Stimulated activated CD4-positive, alpha-beta T cell treated with anti-CD3 and anti-CD28 coated beads, Interleukin-2, amount 100 ng/mL, for 48 hours (primary cell): Measurements from ENCODE around the gene KRT38.
"Not testable (repeated sequence)": the region's sequence is repeated elsewhere in the genome, so short reads cannot be mapped to it uniquely, and the experiment has no call there.

ENCODE experiments used
- DNase-seq, 2 donors: peaks; one replicate each; pipeline ENCODE4 v3.0.0-alpha.2; 2020

Gene KRT38

DNA sequence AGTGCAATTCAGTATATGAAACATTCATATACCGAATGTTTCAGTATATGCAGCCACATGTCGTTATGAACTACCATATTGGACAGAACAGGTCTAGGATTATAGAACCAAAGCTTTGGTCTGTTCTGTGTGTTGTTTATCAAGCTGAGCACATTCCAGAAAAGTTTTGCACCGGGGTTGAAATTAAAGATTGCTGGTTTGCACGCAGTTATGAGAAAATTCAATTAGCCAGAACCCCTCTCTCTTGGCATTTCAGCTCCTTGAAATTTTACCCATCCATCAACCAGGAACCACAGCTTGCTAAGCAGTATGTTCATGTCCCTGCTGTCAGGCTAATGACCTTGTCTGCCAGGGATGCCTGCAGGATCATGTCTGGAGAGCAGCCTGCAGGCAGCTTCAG lies 16.9 kb upstream of the KRT38 start:
- DNase-seq, result no peak

GRCh38 chr17:41456204-41456603 lies 15.4 kb upstream of the KRT38 start:
- no peak for DNase-seq

DNA sequence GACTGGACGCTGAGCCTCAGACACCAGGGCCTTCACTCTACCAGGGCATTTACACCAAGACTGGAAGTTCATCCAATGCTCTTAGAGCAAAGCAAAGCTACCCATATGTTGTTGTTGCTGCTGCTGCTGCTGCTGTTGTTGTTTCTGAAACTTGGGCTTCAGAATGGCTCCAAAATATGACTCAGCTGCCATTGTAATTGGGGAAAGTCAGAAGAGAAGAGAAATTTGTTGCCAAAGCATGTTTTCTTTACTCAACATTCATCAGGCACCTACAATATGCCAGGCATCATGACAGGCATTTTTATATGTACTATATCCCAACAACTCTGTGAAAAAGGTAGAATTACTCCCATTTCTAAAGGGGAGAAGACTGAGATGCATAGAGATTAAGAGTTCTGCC lies 14.5 kb upstream of the KRT38 start:
- DNase-seq, result no peak

DNA sequence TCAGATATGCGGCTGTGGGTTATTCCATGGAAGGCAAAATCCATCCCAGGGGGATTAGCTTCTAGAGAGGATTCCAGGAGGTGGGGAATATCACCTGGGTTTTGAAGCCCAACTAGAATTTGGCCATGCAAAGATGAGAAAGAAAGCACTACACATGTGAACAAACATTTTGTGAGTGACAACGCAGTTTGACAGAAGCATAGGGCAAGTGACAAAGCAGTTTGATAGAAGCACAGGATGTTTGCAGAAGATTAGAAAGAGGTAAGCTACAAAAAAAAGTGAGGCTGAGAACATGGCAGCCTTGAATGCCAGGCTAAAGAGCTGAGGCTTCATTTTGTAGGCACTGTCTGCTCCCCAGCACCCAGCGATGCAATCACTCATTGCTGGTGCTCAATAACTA lies 12.3 kb upstream of the KRT38 start:
- DNase-seq, result no peak

DNA sequence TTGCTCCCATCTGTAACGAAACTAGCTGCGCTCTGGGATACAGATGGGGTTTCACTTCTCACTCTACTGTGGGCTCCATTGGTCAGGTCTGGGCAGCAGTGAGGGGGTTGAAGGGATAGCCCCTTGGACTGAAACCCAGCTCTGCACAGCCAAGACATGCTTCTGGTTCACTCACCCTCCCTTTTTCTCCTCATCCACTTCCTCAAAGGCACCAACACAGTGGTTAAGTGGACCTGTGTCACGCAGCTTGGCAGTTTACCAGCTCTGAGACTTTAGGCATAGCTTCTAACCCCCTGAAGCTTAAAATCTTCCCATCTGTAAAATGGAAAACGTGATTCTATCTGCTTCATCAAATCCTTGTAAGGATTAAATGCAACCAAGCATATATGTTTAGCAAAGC lies 11.5 kb upstream of the KRT38 start:
- no peak for DNase-seq

- DNase-seq, result no peak
Observed at GRCh38 chr17:41451154-41451728, 10.5 kb upstream of the KRT38 start.

- DNase-seq, result no peak
Observed at GRCh38 chr17:41449008-41449407, 8.2 kb upstream of the KRT38 start.

DNA sequence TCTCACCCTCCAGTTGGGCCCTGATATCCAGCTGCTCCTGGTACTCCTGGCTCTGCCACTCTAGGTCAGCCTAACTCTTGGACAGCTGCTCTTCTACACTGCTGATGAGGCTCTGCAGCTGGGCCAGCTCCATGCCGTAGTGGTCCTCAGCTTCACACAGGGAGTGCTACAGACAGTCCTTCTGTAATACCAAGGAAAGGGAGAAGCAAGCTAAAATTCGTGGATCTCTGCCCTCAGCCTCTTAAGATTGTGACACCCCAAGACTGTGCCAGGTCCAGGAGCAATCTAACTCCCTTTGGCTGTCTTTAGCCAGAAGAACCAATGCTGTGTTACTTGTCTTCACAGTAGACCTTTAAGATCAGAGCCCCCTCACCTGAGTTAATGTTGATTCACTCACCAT lies 7.7 kb upstream of the KRT38 start:
- DNase-seq, result no peak

DNA sequence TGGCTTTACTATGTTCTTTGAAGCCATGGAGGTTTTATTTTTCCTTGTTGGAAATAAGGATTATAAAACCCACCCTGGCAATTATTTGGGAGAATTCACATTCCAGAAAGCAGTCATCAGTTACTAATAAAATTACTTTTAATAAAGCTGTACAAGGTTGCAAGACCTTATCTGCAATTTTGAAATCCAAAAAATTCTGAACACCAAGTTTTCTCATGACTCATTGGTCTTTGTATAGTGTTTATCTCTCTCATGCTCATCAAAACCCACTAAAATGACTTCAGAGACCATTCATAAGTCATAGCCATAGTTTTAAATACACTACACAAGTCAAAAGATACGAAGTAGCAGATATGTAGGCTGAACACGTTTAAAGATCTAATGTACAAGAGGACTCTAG lies 6.0 kb upstream of the KRT38 start:
- DNase-seq, result no peak

DNA sequence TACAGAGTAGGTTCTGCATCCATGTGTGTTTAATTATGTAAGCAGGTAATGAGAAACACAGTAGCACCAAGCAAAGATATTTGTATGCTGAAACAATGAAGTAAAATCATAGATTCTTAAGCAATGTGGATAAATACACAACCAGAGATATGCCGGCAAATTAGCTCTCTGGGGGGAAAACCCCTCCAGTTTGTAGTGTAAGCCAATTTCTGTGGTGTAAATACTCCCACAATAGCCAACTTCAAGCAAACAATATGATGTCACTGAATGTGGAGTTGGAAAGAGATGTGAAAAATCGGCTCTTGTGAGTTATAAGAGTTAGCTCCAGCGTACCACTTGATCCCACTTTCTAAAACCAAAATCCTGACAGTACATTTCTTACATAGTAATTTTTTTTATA lies 3.9 kb upstream of the KRT38 start:
- DNase-seq, result no peak

DNA sequence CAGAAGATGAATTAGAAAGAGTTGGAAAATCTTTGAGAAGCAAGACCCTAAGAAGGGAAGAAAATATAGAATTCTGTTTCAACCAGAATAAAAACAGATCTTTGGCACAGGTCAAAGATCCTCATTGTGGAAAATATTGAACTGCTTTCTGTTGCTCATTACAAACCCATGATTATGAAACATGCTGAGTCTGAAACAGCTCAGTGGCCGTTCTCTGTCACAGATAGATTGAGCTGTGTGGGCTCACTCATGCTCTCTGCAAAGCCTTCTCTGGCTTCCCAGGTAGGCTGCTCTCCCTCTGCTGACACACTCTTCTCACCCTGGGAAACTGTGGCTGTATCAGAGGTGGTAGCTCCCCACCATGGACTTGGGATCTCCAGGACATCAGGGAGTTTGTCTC lies 3.4 kb upstream of the KRT38 start:
- no peak for DNase-seq

- DNase-seq, result no peak
Observed at GRCh38 chr17:41442739-41443138, 2.0 kb upstream of the KRT38 start.

DNA sequence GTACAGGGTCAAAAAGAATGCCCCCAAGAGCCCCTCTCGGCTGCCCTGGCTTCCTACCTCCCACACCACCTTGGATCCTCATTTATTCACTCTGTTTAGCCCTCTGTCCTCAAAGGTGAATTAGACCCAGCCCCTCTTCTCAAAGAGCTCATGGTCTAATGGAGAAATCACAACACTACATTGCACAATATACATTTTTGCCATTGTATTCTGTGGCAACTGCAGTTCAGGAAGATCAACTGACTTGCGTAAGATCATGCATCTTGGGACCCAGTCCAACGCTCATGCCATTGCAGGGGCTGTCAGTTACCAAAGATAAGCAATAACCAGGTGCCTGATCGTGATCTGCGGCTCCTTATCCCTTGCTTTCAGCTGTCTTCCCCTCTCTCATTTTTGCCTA lies 1.4 kb downstream of the KRT38 start:
- DNase-seq, result no peak

DNA sequence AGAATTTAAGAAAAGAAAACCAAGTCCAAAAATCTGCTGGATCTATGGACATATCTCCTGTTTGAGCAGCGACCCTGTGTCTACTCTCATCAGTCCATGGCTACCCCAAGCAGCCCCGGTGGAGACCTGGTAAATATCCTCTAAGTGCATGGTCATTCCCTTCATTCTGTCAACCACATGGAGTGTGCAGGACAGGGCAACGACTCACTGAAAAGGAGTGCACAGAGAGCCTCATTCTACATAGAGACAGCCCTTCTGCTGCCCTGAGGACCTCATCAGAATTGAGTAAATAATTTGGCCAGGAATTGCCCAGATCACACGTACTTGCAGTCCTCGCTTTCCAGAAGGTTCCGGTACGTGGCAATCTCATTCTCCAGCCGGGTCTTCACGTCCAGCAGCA lies 3.0 kb downstream of the KRT38 start:
- no peak for DNase-seq

DNA sequence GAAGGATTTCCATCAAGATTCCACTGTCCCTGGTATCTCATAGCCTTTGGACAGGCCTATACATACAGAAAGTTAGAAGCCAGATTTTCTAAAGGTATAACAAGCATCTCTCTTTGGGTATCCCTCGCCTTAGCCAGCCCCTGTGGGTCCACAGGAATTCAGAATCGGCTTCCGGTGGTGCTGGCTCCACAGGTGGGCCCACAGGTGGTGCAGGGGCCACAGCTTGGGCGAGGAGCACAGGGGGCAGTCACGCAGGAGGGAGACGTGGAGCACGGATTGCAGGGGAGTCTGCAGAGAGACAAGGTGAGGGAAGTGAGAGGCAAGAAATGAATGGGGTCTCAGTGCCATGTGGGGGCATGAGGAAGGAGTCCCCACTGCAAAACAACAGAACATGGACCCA lies 3.5 kb downstream of the KRT38 start:
- DNase-seq, result no peak

GRCh38 chr17:41434415-41434814 lies 6.4 kb downstream of the KRT38 start:
- DNase-seq, result no peak

DNA sequence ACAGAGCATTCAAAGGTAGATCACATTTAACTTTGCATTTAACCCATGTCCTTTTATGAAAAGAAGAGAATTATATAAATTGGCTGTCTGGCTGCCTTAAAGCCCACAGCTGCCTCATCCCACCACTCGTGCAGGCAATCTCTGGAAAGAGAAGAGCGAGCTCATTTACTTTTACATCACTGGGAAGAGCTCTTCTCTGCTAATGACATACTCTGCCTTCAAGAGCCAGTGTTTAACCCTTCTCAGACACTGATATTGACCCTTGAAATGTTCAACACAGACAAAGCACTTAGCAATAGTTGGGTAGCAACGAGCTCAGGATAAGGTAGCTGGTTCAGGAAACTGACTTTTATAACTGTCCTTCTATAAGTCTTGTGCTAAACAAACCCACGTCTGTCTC lies 6.8 kb downstream of the KRT38 start:
- no peak for DNase-seq

- DNase-seq, result no peak
Observed at GRCh38 chr17:41433586-41433985, 7.2 kb downstream of the KRT38 start.

GRCh38 chr17:41430376-41430775 lies 10.4 kb downstream of the KRT38 start:
- DNase-seq, result not testable (repeated sequence)

GRCh38 chr17:41429667-41430066 lies 11.1 kb downstream of the KRT38 start:
- DNase-seq, result no peak

GRCh38 chr17:41428591-41429291 lies 12.0 kb downstream of the KRT38 start:
- DNase-seq, result no peak

DNA sequence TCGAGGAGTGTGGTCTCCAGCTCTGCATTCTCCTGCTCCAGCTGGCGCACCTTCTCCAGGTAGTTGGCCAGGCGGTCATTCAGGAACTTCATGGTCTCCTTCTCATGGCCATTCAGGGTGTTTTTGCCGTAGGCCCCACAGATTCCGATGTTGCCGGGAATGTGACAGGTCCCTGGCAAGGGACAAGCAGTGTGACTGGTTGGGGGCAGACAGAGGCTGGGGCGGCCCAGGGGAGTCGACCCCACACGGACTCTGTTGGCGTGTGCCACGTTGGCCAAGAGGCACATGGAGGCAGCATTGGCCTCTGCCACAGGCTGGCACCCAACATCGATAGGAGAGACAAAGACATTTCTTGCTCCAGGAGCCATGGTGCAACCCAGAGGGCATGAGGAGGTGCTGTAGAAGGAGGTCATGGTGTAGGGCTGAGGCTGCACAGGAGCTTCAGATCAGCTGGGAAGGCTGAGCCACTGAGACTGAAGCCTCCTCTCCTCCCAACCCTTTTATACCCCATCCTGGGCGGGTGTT lies 16.6 kb downstream of the KRT38 start, which contains the start of gene KRT37:
Gene KRT37, minus strand, starts transcription at position 475 of the 525 bp plus-strand sequence. Its CDS starts 62 bp downstream, at position 413.
- DNase-seq, result no peak

- DNase-seq, result not testable (repeated sequence)
Observed at GRCh38 chr17:41422586-41422985, 18.2 kb downstream of the KRT38 start.

GRCh38 chr17:41421617-41422016 lies 19.2 kb downstream of the KRT38 start:
- DNase-seq, result no peak

DNA sequence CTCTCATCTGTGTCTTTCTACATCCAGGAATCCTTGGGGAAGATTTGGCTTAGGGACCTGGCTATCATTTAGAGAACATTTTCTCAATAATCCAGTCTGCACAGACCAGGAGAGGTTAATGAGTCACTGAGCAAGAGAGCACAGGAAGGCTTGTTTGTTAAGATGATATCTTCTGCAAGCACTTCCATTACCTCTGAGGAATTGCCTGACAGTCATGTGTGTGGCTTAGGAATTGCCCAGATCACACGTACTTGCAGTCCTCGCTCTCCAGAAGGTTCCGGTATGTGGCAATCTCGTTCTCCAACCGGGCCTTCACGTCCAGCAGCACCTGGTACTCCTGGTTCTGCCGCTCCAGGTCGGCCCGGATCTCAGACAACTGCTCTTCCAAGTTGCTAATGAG lies 19.7 kb downstream of the KRT38 start:
- DNase-seq, result no peak
